GM12892 (cell line): ENCODE measurements around the gene TEKT5.

Source experiments
- POLR2A ChIP-seq: IDR thresholded peaks from 2 replicates; pipeline ENCODE4 v1.6.1; 2011; ENCODE audit warnings: low read depth, low read length, control low read depth
- POLR2AphosphoS5 ChIP-seq: IDR thresholded peaks from 2 replicates; pipeline ENCODE4 v1.6.1; 2011; ENCODE audit warnings: low read depth, low read length, control low read depth

- no peak for TF ChIP-seq POLR2AphosphoS5
- no peak for TF ChIP-seq POLR2A
Observed at GRCh38 chr16:10661737-10662136, 33.0 kb downstream of the TEKT5 start.
